Nephron progenitor cell (in vitro differentiated cells): ENCODE measurements around the gene FAM171A1.
"Not testable (repeated sequence)": the region's sequence is repeated elsewhere in the genome, so short reads cannot be mapped to it uniquely, and the experiment has no call there.

ENCODE experiments used
- DNase-seq: peaks from one replicate; pipeline ENCODE4 v3.0.0; 2021
- H3K27ac Mint-ChIP-seq: 2 replicates; pipeline ENCODE4 v1.8.0; 2021; ENCODE audit warnings: mild to moderate bottlenecking, moderate library complexity, mixed read lengths
- H3K27me3 Mint-ChIP-seq: 2 replicates; pipeline ENCODE4 v1.8.0; 2021; ENCODE audit warnings: mild to moderate bottlenecking, low read depth, mixed read lengths; ENCODE audit not compliant: poor library complexity
- H3K36me3 Mint-ChIP-seq: 2 replicates; pipeline ENCODE4 v1.8.0; 2021; ENCODE audit warnings: low read depth, mixed read lengths
- H3K4me1 Mint-ChIP-seq: 2 replicates; pipeline ENCODE4 v1.8.0; 2021; ENCODE audit warnings: mixed read lengths
- H3K4me3 Mint-ChIP-seq: 2 replicates; pipeline ENCODE4 v1.8.0; 2021; ENCODE audit warnings: mild to moderate bottlenecking, moderate library complexity, mixed read lengths
- H3K9me3 Mint-ChIP-seq: 2 replicates; pipeline ENCODE4 v1.8.0; 2021; ENCODE audit warnings: mild to moderate bottlenecking, moderate library complexity, mixed read lengths
- TF ChIP-seq, protein P1 (sequence below): fragments of 200-600 bp; sonication (generic); IDR thresholded peaks from 2 replicates; pipeline ENCODE4 v1.5.0; 2021; ENCODE audit warnings: antibody characterized with exemption

FAM171A1 gene

DNA sequence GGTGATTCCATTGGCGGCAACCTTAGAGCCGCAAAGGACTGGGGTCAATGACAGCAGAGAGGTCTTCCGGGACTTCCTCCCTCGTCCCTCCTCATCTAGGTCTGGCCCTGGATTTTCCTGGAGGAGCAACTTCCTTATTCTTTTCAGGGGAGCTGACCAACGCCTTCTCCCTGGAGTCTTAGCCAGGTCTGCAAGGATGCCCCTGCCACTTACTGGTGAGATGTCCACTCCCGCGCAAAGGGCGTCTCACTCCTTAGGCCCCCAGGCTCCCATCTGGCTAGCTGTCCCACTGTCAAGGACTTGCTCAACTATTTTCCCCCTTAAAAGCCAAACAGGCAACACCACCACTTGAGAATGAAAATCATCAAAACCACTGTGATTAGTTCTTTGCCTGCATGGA, 160.6 kb downstream of the FAM171A1 start:
- H3K4me3 Mint-ChIP-seq = no peak overlapping the region
- DNase-seq = no peak
- peaks cover 13% of the 10 kb centered on the region for H3K4me1 Mint-ChIP-seq
- H3K27ac Mint-ChIP-seq = no peak overlapping the region
- peaks cover 59% of the 10 kb centered on the region for H3K36me3 Mint-ChIP-seq
- no peaks in the 10 kb centered on the region for H3K9me3 Mint-ChIP-seq
- peaks cover 4% of the 10 kb centered on the region for H3K27me3 Mint-ChIP-seq
- TF ChIP-seq, protein P1, sequence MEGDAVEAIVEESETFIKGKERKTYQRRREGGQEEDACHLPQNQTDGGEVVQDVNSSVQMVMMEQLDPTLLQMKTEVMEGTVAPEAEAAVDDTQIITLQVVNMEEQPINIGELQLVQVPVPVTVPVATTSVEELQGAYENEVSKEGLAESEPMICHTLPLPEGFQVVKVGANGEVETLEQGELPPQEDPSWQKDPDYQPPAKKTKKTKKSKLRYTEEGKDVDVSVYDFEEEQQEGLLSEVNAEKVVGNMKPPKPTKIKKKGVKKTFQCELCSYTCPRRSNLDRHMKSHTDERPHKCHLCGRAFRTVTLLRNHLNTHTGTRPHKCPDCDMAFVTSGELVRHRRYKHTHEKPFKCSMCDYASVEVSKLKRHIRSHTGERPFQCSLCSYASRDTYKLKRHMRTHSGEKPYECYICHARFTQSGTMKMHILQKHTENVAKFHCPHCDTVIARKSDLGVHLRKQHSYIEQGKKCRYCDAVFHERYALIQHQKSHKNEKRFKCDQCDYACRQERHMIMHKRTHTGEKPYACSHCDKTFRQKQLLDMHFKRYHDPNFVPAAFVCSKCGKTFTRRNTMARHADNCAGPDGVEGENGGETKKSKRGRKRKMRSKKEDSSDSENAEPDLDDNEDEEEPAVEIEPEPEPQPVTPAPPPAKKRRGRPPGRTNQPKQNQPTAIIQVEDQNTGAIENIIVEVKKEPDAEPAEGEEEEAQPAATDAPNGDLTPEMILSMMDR = no peak

- Mint-ChIP-seq H3K4me1 (peaks cover 13% of the 10 kb centered on the region), H3K27ac (no peak overlapping the region), H3K27me3 (peaks cover 4% of the 10 kb centered on the region), H3K9me3 (no peaks in the 10 kb centered on the region), H3K4me3 (no peak overlapping the region), H3K36me3 (peaks cover 59% of the 10 kb centered on the region)
- DNase-seq = peak; percentile 84
- TF ChIP-seq, protein P1 = peak; percentile 82
Observed at GRCh38 chr10:15209827-15210509, 161.1 kb downstream of the FAM171A1 start.

GRCh38 chr10:15208221-15208620, 162.9 kb downstream of the FAM171A1 start:
- H3K36me3 Mint-ChIP-seq = peaks cover 47% of the 10 kb centered on the region
- H3K27me3 Mint-ChIP-seq = peaks cover 2% of the 10 kb centered on the region
- H3K27ac Mint-ChIP-seq = no peak overlapping the region
- no peak overlapping the region for H3K4me3 Mint-ChIP-seq
- TF ChIP-seq, protein P1 = no peak
- no peak for DNase-seq
- peaks cover 13% of the 10 kb centered on the region for H3K4me1 Mint-ChIP-seq
- no peaks in the 10 kb centered on the region for H3K9me3 Mint-ChIP-seq

DNA sequence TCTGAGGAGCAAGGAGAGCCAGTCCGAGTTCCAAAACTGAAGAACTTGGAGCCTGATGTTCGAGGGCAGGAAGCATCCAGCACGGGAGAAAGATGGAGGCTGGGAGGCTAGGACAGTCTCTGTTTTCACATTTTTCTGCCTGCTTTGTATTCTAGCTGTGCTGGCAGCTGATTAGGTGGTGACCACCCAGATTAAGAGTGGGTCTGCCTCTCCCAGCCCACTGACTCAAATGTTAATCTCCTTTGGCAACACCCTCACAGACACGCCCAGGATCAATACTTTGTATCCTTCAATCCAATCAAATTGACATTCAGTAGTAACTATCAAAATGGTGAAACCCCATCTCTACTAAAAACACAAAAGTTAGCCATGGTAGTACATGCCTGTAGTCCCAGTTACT, 163.7 kb downstream of the FAM171A1 start:
- Mint-ChIP-seq H3K36me3 (peaks cover 39% of the 10 kb centered on the region), H3K4me1 (peaks cover 13% of the 10 kb centered on the region)
- H3K4me3 Mint-ChIP-seq, H3K27me3 Mint-ChIP-seq, DNase-seq, H3K9me3 Mint-ChIP-seq, H3K27ac Mint-ChIP-seq: not testable (repeated sequence)

DNA sequence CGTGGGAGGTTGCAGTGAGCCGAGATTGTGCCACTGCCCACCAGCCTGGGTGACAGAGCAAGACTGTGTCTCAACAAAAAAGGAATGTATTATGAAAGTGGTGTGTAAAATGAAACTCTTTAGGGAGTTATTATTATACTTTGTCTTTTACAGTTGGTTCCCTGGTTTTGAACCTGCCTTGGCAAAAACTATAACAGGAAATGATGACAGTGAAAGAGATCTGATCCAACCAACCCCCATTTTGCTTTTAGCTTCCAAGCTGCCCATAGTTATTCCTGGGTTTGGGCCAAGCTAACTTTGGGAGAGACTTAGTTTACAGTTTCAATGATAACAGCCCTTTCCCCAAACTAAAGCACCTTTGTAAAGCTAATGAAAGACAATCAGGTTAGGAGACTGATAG, 168.4 kb downstream of the FAM171A1 start:
- Mint-ChIP-seq H3K9me3 (no peaks in the 10 kb centered on the region), H3K36me3 (peaks cover 22% of the 10 kb centered on the region), H3K4me3 (no peak overlapping the region), H3K27ac (no peak overlapping the region), H3K4me1 (peaks cover 9% of the 10 kb centered on the region), H3K27me3 (peaks cover 8% of the 10 kb centered on the region)
- no peak for DNase-seq
- TF ChIP-seq, protein P1 = no peak

DNA sequence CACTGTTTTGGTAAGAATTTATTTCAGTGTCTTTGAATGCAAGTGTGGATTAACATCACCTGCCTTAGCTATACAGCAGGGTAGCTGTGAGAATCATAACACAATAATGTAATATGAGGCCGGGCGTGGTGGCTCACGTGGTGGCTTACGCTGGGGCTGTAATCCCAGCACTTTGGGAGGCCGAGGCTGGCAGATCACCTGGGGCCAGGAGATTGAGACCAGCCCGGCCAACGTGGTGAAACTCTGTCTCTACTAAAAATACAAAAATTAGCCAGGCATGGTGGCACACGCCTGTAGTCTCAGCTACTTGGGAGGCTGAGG, 168.8 kb downstream of the FAM171A1 start:
- not testable (repeated sequence) for H3K4me1 Mint-ChIP-seq, H3K27ac Mint-ChIP-seq, H3K4me3 Mint-ChIP-seq, DNase-seq, H3K27me3 Mint-ChIP-seq, H3K9me3 Mint-ChIP-seq
- peaks cover 22% of the 10 kb centered on the region for H3K36me3 Mint-ChIP-seq

DNA sequence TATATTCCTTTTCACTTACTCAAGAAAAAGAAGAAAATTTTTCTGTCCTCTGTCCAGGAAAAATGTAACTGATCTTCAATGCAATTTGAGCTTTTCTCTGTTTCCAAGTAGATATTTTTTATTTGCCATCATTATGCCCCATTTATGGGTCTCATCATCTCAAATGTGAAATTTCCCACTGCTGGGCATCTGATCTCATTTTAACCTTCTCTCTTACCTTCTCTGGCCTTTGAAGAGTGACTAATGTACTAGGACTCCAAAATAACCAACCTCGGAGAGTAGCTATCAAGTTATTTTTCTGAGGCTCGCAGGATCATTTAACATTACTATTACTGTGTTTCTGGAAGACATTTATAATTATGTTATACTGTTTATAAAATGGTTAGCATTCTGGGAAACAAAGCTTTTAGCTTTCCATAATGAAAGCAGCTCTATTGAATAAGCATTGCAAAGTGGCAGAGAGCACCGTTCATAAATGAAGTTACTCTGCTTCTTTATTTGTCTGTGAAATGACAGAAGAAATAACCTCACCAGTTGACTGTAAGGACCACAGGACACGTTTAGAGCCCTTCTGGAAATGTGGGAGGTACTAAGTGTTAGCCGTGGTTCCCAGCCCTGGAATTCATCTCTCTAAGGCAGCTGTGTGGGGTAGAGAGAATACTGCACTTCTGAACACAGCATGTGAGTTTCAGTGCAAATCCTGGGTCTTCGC, 169.3 kb downstream of the FAM171A1 start:
- H3K27ac Mint-ChIP-seq = no peak overlapping the region
- no peak for DNase-seq
- peaks cover 22% of the 10 kb centered on the region for H3K36me3 Mint-ChIP-seq
- H3K9me3 Mint-ChIP-seq = no peaks in the 10 kb centered on the region
- peaks cover 8% of the 10 kb centered on the region for H3K27me3 Mint-ChIP-seq
- TF ChIP-seq, protein P1 = no peak
- H3K4me3 Mint-ChIP-seq = no peak overlapping the region
- H3K4me1 Mint-ChIP-seq = peaks cover 9% of the 10 kb centered on the region
